Common myeloid progenitor, CD34-positive (primary cell): ENCODE measurements around the gene ROR2.

Experiments
- CTCF ChIA-PET: fragments of 350-600 bp; sonication (Branson Sonifier 250); formaldehyde crosslinking; loops from one replicate; lab custom pipeline; 2021; ENCODE audit warnings: antibody characterized with exemption; lab: Charles Lee
- POLR2A ChIA-PET: fragments of 350-600 bp; sonication (Branson Sonifier 250); formaldehyde crosslinking; loops from one replicate; lab custom pipeline; 2021; ENCODE audit warnings: antibody characterized with exemption; lab: Charles Lee
- DNase-seq, 3 donors: peaks; one replicate each; pipeline versions ENCODE4 v3.0.0 to v3.0.0-alpha.2; 2013
- H3K27ac ChIP-seq, 2 experiments: 1 replicate in 1 of 2; 2 replicates in 1 of 2; pipeline ENCODE4 v1.7.0; 2013; ENCODE audit warnings: inconsistent platforms in 2 of 2, low read length in 2 of 2, mild to moderate bottlenecking in 2 of 2, low read depth in 1 of 2, moderate library complexity in 1 of 2; ENCODE audit not compliant: severe bottlenecking in 2 of 2, insufficient read depth in 1 of 2, poor library complexity in 1 of 2
- H3K27me3 ChIP-seq, 5 experiments: replicated peaks in 2 of 5; 1 replicate in 3 of 5; 2 replicates in 2 of 5; pipeline versions ENCODE4 v1.6.1 to v1.7.0; 2013; ENCODE audit warnings: low read length in 4 of 5, mild to moderate bottlenecking in 2 of 5, moderate library complexity in 2 of 5, inconsistent platforms in 1 of 5; ENCODE audit not compliant: insufficient read depth in 5 of 5, control insufficient read depth in 4 of 5
- H3K36me3 ChIP-seq, 4 experiments: 1 replicate in 2 of 4; 2 replicates in 2 of 4; pipeline versions ENCODE4 v1.6.1 to v1.7.0; 2013; ENCODE audit warnings: low read length in 3 of 4, control low read depth in 1 of 4, mild to moderate bottlenecking in 1 of 4; ENCODE audit not compliant: control insufficient read depth in 4 of 4, insufficient read depth in 4 of 4
- H3K4me1 ChIP-seq, 4 experiments: 1 replicate in 3 of 4; 2 replicates in 1 of 4; pipeline versions ENCODE4 v1.6.1 to v1.7.1; 2013; ENCODE audit warnings: low read length in 3 of 4, mild to moderate bottlenecking in 3 of 4, control low read depth in 1 of 4, inconsistent platforms in 1 of 4, moderate library complexity in 1 of 4; ENCODE audit not compliant: control insufficient read depth in 4 of 4, insufficient read depth in 4 of 4; ENCODE audit errors: control extremely low read depth in 1 of 4
- H3K4me3 ChIP-seq, 7 experiments: 1 replicate in 4 of 7; 2 replicates in 3 of 7; pipeline versions ENCODE4 v1.5.1 to v1.7.0; 2013; ENCODE audit warnings: mild to moderate bottlenecking in 7 of 7, low read length in 6 of 7, moderate library complexity in 6 of 7, inconsistent platforms in 2 of 7, low read depth in 2 of 7, control low read depth in 1 of 7; ENCODE audit not compliant: insufficient read depth in 4 of 7, control insufficient read depth in 1 of 7; ENCODE audit errors: extremely low read depth in 1 of 7
- H3K9me3 ChIP-seq, 5 experiments: 1 replicate in 4 of 5; 2 replicates in 1 of 5; pipeline versions ENCODE4 v1.6.1 to v1.7.1; 2013; ENCODE audit warnings: low read length in 4 of 5, mild to moderate bottlenecking in 2 of 5, inconsistent platforms in 1 of 5, low read depth in 1 of 5, moderate library complexity in 1 of 5; ENCODE audit not compliant: control insufficient read depth in 4 of 5, insufficient read depth in 2 of 5; ENCODE audit errors: control extremely low read depth in 1 of 5
- WGBS: methylation state at CpG from one replicate; pipeline ENCODE4 v1.1.5; 2013; ENCODE audit not compliant: insufficient coverage; 5-methylcytosine and 5-hydroxymethylcytosine counted together

The ROR2 gene

GRCh38 chr9:91816356-91816755, 133.7 kb downstream of the ROR2 start:
- WGBS: 97% methylated on average over 5 of the region's 9 CpGs
- ChIA-PET POLR2A (no interaction called here), CTCF (no interaction called here)
- Histone ChIP-seq H3K4me3 (no peak overlapping the region), H3K27ac (no peak overlapping the region), H3K4me1 (peaks cover 4 to 10% (median 8%) of the 10 kb centered on the region in 4 experiments), H3K27me3 (peaks cover 0 to 5% (median 0%) of the 10 kb centered on the region in 5 experiments), H3K9me3 (no peaks in the 10 kb centered on the region), H3K36me3 (no peaks in the 10 kb centered on the region)
- DNase-seq: no peak

- over 99% methylated on average over 9 of the region's 10 CpGs for WGBS
- Histone ChIP-seq H3K4me3 (no peak overlapping the region), H3K27me3 (peaks cover 0 to 5% (median 0%) of the 10 kb centered on the region in 5 experiments), H3K4me1 (peaks cover 4 to 10% (median 8%) of the 10 kb centered on the region in 4 experiments), H3K36me3 (no peaks in the 10 kb centered on the region), H3K27ac (no peak overlapping the region), H3K9me3 (no peaks in the 10 kb centered on the region)
- ChIA-PET CTCF (no interaction called here), POLR2A (no interaction called here)
- no peak for DNase-seq
These were observed 134.1 kb downstream of the ROR2 start for GRCh38 chr9:91815896-91816295.

- DNase-seq: no peak
- WGBS: 97% methylated on average over 6 of the region's 8 CpGs
- CTCF ChIA-PET: no interaction called here
These were observed 135.3 kb downstream of the ROR2 start for GRCh38 chr9:91814753-91815152.

GRCh38 chr9:91814201-91814600, 135.8 kb downstream of the ROR2 start:
- 96% methylated on average over 7 of the region's 9 CpGs for WGBS
- ChIA-PET CTCF (no interaction called here), POLR2A (no interaction called here)
- DNase-seq: no peak
- no peaks in the 10 kb centered on the region for H3K9me3 ChIP-seq
- H3K27ac ChIP-seq: no peak overlapping the region
- H3K36me3 ChIP-seq: no peaks in the 10 kb centered on the region
- H3K27me3 ChIP-seq: peaks cover 0 to 5% (median 0%) of the 10 kb centered on the region in 5 experiments
- peaks cover 4 to 10% (median 8%) of the 10 kb centered on the region in 4 experiments for H3K4me1 ChIP-seq
- no peak overlapping the region for H3K4me3 ChIP-seq

More at GRCh38 chr9:91814753-91815152, 135.3 kb downstream of the ROR2 start:
- H3K36me3 ChIP-seq: no peaks in the 10 kb centered on the region
- no peak overlapping the region for H3K27ac ChIP-seq
- H3K9me3 ChIP-seq: no peaks in the 10 kb centered on the region
- no peak overlapping the region for H3K4me3 ChIP-seq
- peaks cover 0 to 5% (median 0%) of the 10 kb centered on the region in 5 experiments for H3K27me3 ChIP-seq
- H3K4me1 ChIP-seq: peaks cover 4 to 10% (median 8%) of the 10 kb centered on the region in 4 experiments
- POLR2A ChIA-PET: no interaction called here

GRCh38 chr9:91813176-91813795, 136.7 kb downstream of the ROR2 start:
- Histone ChIP-seq H3K27me3 (no peaks in the 10 kb centered on the region), H3K4me1 (peaks cover 4 to 7% (median 6%) of the 10 kb centered on the region in 4 experiments), H3K36me3 (no peaks in the 10 kb centered on the region), H3K9me3 (no peaks in the 10 kb centered on the region), H3K27ac (no peak overlapping the region), H3K4me3 (no peak overlapping the region)
- 100% methylated on average over 11 of the region's 11 CpGs for WGBS
- ChIA-PET CTCF (no interaction called here), POLR2A (no interaction called here)
- DNase-seq: no peak

GRCh38 chr9:91812191-91812590, 137.8 kb downstream of the ROR2 start:
- no peaks in the 10 kb centered on the region for H3K27me3 ChIP-seq
- 96% methylated on average over 7 of the region's 14 CpGs for WGBS
- H3K4me1 ChIP-seq: no peaks in the 10 kb centered on the region
- H3K27ac ChIP-seq: no peak overlapping the region
- no peaks in the 10 kb centered on the region for H3K36me3 ChIP-seq
- H3K4me3 ChIP-seq: no peak overlapping the region
- no peaks in the 10 kb centered on the region for H3K9me3 ChIP-seq
- POLR2A ChIA-PET: interaction anchor here (0.6 kb wide), 1 partner anchor 17 kb away, joined by 5 read pairs; no protein-coding TSS in a partner anchor
- CTCF ChIA-PET: no interaction called here
- DNase-seq: no peak

GRCh38 chr9:91811024-91811909, 138.8 kb downstream of the ROR2 start:
- H3K36me3 ChIP-seq: no peaks in the 10 kb centered on the region
- no peak overlapping the region for H3K4me3 ChIP-seq
- no peaks in the 10 kb centered on the region for H3K27me3 ChIP-seq
- POLR2A ChIA-PET: no interaction called here
- 96% methylated on average over 18 of the region's 19 CpGs for WGBS
- CTCF ChIA-PET: no interaction called here
- H3K4me1 ChIP-seq: no peaks in the 10 kb centered on the region
- no peak for DNase-seq
- H3K27ac ChIP-seq: no peak overlapping the region
- no peaks in the 10 kb centered on the region for H3K9me3 ChIP-seq
